Measurements from ENCODE around the gene ADCYAP1.
A peak's percentile ranks its signal among the peaks of the same experiment; 100 is the strongest.
"Not testable (repeated sequence)": the region's sequence is repeated elsewhere in the genome, so short reads cannot be mapped to it uniquely, and the experiment has no call there.

ADCYAP1 gene

GRCh38 chr18:904218-905090 lies at the start of gene ADCYAP1:
Gene ADCYAP1, plus strand, starts transcription at chr18:904871. Its CDS starts 516 bp downstream, at chr18:905387.
- Histone ChIP-seq H3K9me3 (ENCODE audit: control insufficient read depth, insufficient read depth, low read length) (no peaks in the 10 kb centered on the region), H3K4me1 (ENCODE audit: insufficient read depth, low read length) (peaks cover 13% of the 10 kb centered on the region; the same call in 1 of the 2 replicates), H3K36me3 (ENCODE audit: insufficient read depth, low read length) (no peaks in the 10 kb centered on the region), H3K9ac (ENCODE audit: low read depth, low read length) (peak within 1 kb of the TSS; percentile 60)

DNA sequence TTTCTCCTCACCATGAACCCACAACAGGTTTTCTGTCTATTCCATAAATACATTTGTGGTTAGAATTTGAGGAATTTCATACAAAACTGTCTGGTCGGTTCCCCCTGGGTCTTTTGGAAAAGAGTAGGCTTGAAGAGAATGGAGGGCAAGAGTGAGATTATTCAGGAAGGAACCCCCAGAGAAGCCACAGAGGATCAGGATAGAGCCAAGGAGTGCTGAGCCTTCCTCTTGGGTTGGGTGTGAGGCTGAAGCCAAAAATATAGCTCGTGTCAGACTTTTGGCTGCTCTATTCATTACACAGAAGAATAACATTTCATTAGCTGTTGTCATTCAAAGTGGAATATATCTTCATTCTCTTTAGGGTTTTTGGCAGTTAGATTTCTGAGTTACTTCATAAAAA lies 46.7 kb upstream of the ADCYAP1 start:
- Histone ChIP-seq H3K4me1 (ENCODE audit: insufficient read depth, low read length) (peaks cover 6% of the 10 kb centered on the region), H3K36me3 (ENCODE audit: insufficient read depth, low read length) (no peaks in the 10 kb centered on the region), H3K9me3 (ENCODE audit: control insufficient read depth, insufficient read depth, low read length) (no peaks in the 10 kb centered on the region), H3K9ac (ENCODE audit: low read depth, low read length) (no peak overlapping the region)

GRCh38 chr18:864872-865273 lies 39.8 kb upstream of the ADCYAP1 start:
- H3K9me3 ChIP-seq (ENCODE audit: control insufficient read depth, insufficient read depth, low read length): no peaks in the 10 kb centered on the region
- H3K36me3 ChIP-seq (ENCODE audit: insufficient read depth, low read length): no peaks in the 10 kb centered on the region
- no peak overlapping the region for H3K9ac ChIP-seq (ENCODE audit: low read depth, low read length)
- H3K4me1 ChIP-seq (ENCODE audit: insufficient read depth, low read length): peaks cover 6% of the 10 kb centered on the region

- H3K4me1 ChIP-seq (ENCODE audit: insufficient read depth, low read length): no peaks in the 10 kb centered on the region; the same call in 1 of the 2 replicates
- H3K9me3 ChIP-seq (ENCODE audit: control insufficient read depth, insufficient read depth, low read length): no peaks in the 10 kb centered on the region; the same call in 1 of the 2 replicates
- no peak overlapping the region for H3K9ac ChIP-seq (ENCODE audit: low read depth, low read length)
- no peaks in the 10 kb centered on the region for H3K36me3 ChIP-seq (ENCODE audit: insufficient read depth, low read length)
Measured at GRCh38 chr18:867257-867656, 37.4 kb upstream of the ADCYAP1 start.

GRCh38 chr18:873426-873825 lies 31.2 kb upstream of the ADCYAP1 start:
- H3K9me3 ChIP-seq (ENCODE audit: control insufficient read depth, insufficient read depth, low read length); H3K4me1 ChIP-seq (ENCODE audit: insufficient read depth, low read length); H3K9ac ChIP-seq (ENCODE audit: low read depth, low read length); H3K36me3 ChIP-seq (ENCODE audit: insufficient read depth, low read length): not testable (repeated sequence)

DNA sequence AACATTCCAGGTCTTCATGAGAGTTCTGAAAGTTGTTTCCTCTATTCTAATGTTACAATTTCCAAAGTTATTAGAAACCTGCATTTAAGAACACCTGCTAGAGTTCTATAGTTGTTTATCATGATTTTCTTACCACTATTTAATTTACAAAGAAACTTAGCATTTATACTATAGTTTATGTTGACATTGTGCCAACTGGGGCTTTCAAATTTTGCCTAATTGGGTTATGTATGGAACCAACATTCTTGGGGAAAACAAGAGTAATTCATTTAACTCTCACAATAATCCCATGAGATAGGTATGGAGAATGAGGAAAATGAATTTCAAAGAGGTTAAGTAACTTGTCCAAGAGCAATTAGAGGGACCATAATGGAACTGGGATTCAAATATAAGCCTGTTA lies 28.8 kb upstream of the ADCYAP1 start:
- Histone ChIP-seq H3K9ac (ENCODE audit: low read depth, low read length) (no peak overlapping the region), H3K9me3 (ENCODE audit: control insufficient read depth, insufficient read depth, low read length) (no peaks in the 10 kb centered on the region), H3K36me3 (ENCODE audit: insufficient read depth, low read length) (no peaks in the 10 kb centered on the region), H3K4me1 (ENCODE audit: insufficient read depth, low read length) (no peaks in the 10 kb centered on the region)

DNA sequence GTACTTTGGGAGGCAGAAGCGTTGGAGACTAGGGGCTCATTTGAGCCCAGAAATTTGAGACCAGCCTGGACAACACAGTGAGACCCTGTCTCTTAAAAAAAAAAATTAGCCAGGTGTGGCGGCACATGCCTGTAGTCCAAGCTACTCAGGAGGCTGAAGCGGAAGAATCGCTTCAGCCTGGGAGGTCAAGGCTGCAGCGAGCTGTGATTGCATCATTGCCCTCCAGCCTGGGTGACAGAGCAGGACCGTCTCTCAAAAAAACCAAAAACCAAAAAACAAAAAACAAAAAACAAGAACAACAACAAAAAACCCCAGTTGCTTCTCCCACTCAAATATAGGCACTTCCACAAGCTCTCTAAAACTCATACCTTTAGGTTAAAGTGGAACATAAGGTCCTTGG lies 27.4 kb upstream of the ADCYAP1 start:
- H3K4me1 ChIP-seq (ENCODE audit: insufficient read depth, low read length): no peaks in the 10 kb centered on the region
- H3K9me3 ChIP-seq (ENCODE audit: control insufficient read depth, insufficient read depth, low read length): no peaks in the 10 kb centered on the region; the same call in 1 of the 2 replicates
- H3K36me3 ChIP-seq (ENCODE audit: insufficient read depth, low read length): no peaks in the 10 kb centered on the region
- H3K9ac ChIP-seq (ENCODE audit: low read depth, low read length): no peak overlapping the region

- no peaks in the 10 kb centered on the region for H3K4me1 ChIP-seq (ENCODE audit: insufficient read depth, low read length)
Measured at GRCh38 chr18:886076-886475, 18.6 kb upstream of the ADCYAP1 start.

GRCh38 chr18:887716-888115 lies 17.0 kb upstream of the ADCYAP1 start:
- Histone ChIP-seq H3K36me3 (ENCODE audit: insufficient read depth, low read length) (no peaks in the 10 kb centered on the region), H3K9me3 (ENCODE audit: control insufficient read depth, insufficient read depth, low read length) (no peaks in the 10 kb centered on the region), H3K9ac (ENCODE audit: low read depth, low read length) (no peak overlapping the region), H3K4me1 (ENCODE audit: insufficient read depth, low read length) (no peaks in the 10 kb centered on the region)

More at GRCh38 chr18:886076-886475, 18.6 kb upstream of the ADCYAP1 start:
- Histone ChIP-seq H3K9ac (ENCODE audit: low read depth, low read length) (no peak overlapping the region), H3K9me3 (ENCODE audit: control insufficient read depth, insufficient read depth, low read length) (no peaks in the 10 kb centered on the region; the same call in 1 of the 2 replicates), H3K36me3 (ENCODE audit: insufficient read depth, low read length) (no peaks in the 10 kb centered on the region)

GRCh38 chr18:892316-892715 lies 12.4 kb upstream of the ADCYAP1 start:
- Histone ChIP-seq H3K9me3 (ENCODE audit: control insufficient read depth, insufficient read depth, low read length) (no peaks in the 10 kb centered on the region), H3K9ac (ENCODE audit: low read depth, low read length) (no peak overlapping the region), H3K4me1 (ENCODE audit: insufficient read depth, low read length) (no peaks in the 10 kb centered on the region), H3K36me3 (ENCODE audit: insufficient read depth, low read length) (no peaks in the 10 kb centered on the region)

- H3K4me1 ChIP-seq (ENCODE audit: insufficient read depth, low read length): no peaks in the 10 kb centered on the region
- no peak overlapping the region for H3K9ac ChIP-seq (ENCODE audit: low read depth, low read length)
- H3K36me3 ChIP-seq (ENCODE audit: insufficient read depth, low read length): no peaks in the 10 kb centered on the region
- H3K9me3 ChIP-seq (ENCODE audit: control insufficient read depth, insufficient read depth, low read length): no peaks in the 10 kb centered on the region
Measured at GRCh38 chr18:896315-896714, 8.4 kb upstream of the ADCYAP1 start.

GRCh38 chr18:901761-902160 lies 2.9 kb upstream of the ADCYAP1 start:
- Histone ChIP-seq H3K9me3 (ENCODE audit: control insufficient read depth, insufficient read depth, low read length) (no peaks in the 10 kb centered on the region), H3K4me1 (ENCODE audit: insufficient read depth, low read length) (peaks cover 10% of the 10 kb centered on the region; the same call in 1 of the 2 replicates), H3K9ac (ENCODE audit: low read depth, low read length) (no peak overlapping the region), H3K36me3 (ENCODE audit: insufficient read depth, low read length) (no peaks in the 10 kb centered on the region)

- no peaks in the 10 kb centered on the region for H3K9me3 ChIP-seq (ENCODE audit: control insufficient read depth, insufficient read depth, low read length)
- H3K9ac ChIP-seq (ENCODE audit: low read depth, low read length): no peak overlapping the region
- no peaks in the 10 kb centered on the region for H3K36me3 ChIP-seq (ENCODE audit: insufficient read depth, low read length)
- H3K4me1 ChIP-seq (ENCODE audit: insufficient read depth, low read length): peaks cover 10% of the 10 kb centered on the region; the same call in 1 of the 2 replicates
Measured at GRCh38 chr18:902229-902628, 2.4 kb upstream of the ADCYAP1 start.

GRCh38 chr18:903701-904100 lies 970 bp upstream of the ADCYAP1 start:
- H3K9me3 ChIP-seq (ENCODE audit: control insufficient read depth, insufficient read depth, low read length): no peaks in the 10 kb centered on the region
- no peak overlapping the region for H3K9ac ChIP-seq (ENCODE audit: low read depth, low read length)
- peaks cover 13% of the 10 kb centered on the region; the same call in 1 of the 2 replicates for H3K4me1 ChIP-seq (ENCODE audit: insufficient read depth, low read length)
- no peaks in the 10 kb centered on the region for H3K36me3 ChIP-seq (ENCODE audit: insufficient read depth, low read length)

DNA sequence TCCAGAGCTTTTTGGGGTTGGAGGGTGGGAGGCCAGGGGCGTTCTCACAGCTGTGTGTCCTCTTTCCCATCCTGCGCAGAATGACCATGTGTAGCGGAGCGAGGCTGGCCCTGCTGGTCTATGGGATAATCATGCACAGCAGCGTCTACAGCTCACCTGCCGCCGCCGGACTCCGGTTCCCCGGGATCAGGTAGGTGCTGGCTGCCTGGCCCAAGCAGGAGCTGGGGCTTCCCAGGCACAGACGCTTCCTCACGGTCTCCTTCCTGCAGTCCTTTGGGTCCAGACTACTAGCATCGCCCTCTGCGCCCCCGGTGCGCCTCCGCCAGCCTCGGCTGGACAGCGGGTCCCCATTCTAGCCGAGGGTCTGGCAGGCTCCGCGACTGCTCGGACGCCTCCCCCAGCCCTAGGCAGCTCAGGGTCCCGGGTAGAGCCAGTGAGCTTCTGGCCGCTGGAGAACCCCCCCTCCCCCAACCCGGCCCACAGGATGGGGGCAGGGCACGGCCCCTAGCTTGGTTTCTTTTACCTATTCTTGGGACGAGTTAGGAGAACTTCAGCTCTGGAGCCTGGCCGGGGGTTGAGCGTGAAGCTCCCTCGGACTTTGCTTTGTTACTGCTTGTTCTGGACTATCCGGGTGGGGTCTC lies 756 bp downstream of the ADCYAP1 start:
- Histone ChIP-seq H3K36me3 (ENCODE audit: insufficient read depth, low read length) (no peaks in the 10 kb centered on the region), H3K9me3 (ENCODE audit: control insufficient read depth, insufficient read depth, low read length) (no peaks in the 10 kb centered on the region), H3K9ac (ENCODE audit: low read depth, low read length) (peak overlapping the region; percentile 60), H3K4me1 (ENCODE audit: insufficient read depth, low read length) (peaks cover 13% of the 10 kb centered on the region; the same call in 1 of the 2 replicates)

Measured in ES-I3 (cell line).